HG03108 (cell line): ENCODE results near the gene RARA.
"Not testable (repeated sequence)": the region's sequence is repeated elsewhere in the genome, so short reads cannot be mapped to it uniquely, and the experiment has no call there.

Experiments
- ATAC-seq: cut with Tn5 transposase; IDR thresholded peaks from one replicate; pipeline ENCODE4 v1.9.1; 2021; ENCODE audit warnings: moderate library complexity; ENCODE audit not compliant: unreplicated experiment

Gene RARA

DNA sequence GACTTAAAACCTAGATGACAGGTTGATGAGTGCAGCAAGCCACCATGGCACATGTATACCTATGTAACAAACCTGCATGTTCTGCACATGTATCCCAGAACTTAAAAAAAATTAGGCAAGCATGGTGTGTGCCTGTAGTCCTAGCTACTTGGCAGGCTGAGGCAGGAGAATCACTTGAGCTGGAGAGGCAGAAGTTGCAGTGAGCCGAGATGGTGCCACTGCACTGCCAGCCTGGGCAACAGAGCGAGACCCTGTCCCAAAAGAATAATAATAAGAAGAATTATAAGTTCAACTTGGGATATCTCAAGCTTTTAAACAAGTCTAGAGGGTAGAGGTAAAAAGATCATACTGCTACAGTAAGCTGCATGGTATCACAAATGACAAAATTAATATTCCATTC, 11.5 kb upstream of the RARA start:
- no peak for ATAC-seq

DNA sequence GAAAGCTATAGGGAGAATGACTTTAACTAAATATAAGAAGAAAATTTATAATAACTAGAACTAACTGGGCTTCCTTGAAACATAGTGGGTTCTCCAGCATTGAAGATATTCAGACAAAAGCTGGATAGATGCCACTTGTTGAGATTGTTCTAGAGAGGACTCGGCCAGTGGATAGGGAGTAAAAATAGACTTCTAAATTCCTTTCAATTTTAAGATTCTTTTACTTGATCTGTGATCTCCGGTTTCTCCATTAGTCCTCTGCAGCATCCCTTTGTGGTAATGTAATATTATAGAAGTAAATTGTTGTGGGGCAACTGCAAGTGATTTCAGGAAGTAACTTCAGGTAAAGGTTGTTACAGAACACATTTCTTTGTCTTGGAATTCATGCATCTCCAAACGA, 10.3 kb upstream of the RARA start:
- ATAC-seq = no peak

DNA sequence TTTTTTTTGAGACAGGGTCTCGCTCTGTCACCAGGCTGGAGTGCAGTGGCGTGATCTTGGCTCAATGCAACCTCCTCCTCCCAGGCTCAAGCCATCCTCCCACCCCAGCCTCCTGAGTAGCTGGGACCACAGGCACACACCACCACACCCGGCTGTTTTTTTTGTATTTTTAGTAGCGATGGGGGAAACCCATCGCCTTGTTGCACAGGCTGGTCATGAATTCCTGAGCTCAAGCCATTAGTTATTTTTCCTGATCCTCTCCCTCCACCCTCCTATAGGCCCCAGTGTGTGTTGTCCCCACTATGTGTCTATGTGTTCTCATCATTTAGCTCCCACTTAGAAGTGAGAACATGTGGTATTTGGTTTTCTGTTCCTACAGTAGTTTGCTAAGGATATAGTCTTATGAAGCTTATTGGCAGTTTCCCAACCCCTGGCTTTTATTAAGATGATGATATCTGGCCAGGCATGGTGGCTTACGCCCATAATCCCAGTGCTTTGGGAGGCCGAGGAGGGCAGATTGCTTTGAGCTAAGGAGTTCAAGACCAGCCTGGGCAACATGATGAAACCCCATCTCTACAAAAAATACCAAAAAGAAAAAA, 9.7 kb upstream of the RARA start:
- not testable (repeated sequence) for ATAC-seq

DNA sequence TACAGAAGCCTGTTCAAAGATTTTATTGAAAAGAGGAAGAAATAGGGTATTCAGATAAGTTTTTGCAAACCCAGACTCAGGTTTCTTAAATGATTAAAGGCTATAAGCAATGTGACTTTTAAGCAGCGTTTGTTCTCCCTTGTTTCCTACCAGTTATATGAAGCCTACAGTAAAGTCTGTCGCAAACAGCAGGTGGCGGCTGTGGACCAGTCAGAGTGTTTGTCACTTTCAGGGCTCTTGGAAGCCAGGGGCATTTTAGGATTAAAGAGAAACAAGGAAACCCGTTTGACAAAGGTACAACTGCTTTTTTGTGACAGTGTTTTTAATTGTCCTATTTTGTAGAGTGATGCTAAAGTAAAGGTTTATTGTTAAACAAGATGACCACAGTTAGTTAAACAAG, 7.7 kb upstream of the RARA start:
- ATAC-seq = no peak

DNA sequence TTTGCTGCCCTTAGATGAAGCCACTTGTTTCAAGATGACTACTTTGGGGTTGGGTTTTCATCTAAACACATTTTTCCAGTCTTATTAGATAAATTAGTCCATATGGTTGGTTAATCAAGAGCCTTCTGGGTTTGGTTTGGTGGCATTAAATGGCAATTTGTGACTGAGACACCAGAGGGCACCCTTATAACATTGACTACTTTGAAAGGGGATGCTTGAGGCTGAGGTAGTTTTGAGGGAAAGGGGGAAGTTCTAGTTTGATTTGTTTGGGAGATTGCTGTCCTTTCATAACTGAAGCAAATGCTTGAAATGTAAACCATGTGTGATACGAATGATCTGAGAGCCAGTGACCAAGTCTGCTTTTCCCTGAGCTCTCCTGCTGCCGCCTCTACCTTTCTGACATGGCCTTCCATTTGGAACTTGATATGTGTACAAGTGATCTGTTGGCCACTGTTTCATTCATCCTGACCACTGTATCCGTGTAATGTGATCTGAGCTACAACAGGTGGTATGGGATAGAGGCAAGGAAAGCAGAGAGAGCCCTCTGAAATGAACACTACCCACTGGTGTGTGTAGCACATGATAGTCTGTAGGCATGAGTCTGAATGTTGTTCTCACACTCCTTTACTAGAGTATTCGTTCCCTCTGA, 5.8 kb upstream of the RARA start:
- ATAC-seq = no peak

DNA sequence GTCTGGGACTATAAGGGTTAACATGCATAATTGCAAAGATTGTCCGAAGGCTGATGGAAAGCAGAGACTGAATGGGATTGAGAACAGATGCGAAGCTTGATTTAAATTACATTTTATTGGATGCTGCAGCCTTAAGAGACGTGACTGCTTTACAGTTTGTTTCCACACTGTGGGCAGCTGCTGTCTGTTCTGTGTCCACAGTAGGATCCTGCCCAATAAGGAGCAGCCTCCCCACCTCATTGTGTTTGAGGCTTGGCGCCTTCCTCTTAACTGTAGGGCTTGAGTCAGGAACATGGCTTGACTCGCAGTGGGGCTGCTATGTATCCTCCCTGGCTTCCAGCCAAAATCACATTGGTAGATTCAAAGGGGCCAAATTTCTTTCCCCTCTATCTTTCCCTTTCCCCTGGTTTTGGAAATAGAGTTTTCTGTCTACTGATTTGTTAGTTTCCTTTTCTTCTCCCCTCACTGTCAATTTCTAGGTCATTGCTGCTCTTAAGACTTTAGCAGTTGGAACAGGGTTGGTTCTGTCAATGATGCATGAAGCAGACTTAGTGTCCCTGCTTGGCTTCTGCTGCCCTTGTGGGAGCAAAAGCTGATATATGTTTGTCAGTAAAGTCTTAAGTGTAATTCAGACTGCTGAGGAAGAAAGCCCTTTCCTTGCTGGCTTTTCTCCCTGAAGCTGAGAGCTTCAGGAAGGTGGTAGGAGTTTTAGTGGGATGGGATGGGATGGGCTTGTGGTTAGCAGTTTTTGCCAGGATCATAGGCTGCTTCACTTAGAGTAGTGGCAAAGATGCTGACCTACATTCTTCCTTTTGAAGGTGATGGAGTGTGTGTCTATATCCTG, 5.0 kb upstream of the RARA start:
- ATAC-seq = no peak

DNA sequence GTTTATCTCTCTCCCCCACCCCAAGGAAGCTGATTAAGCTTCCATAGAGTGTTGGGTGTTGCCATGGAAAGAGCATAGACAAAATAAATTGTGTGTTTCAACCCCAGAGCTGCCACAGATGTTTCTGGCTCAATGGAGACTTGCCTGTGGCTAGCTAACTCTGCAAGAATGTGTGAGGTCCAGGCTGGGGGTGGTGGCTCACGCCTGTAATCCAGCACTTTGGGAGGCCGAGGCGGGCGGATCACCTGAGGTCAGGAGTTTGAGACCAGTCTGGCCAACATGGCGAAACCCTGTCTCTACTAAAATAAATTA, 4.5 kb upstream of the RARA start:
- not testable (repeated sequence) for ATAC-seq

DNA sequence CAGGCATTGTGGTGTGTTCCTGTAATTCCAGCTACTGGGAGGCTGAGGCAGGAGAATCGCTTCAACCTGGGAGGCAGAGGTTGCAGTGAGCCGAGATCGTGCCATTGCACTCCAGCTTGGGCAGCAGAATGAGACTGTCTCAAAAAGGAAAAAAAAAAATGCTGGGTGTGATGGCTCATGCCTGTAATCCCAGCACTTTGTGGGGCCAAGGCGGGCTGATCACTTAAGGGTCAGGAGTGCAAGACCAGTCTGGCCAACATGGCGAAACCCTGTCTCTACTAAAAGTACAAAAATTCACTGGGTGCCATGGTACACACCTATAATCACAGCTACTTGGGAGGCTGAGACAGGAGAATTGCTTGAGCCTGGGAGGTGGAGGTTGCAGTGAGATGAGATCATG, 4.1 kb upstream of the RARA start:
- not testable (repeated sequence) for ATAC-seq

DNA sequence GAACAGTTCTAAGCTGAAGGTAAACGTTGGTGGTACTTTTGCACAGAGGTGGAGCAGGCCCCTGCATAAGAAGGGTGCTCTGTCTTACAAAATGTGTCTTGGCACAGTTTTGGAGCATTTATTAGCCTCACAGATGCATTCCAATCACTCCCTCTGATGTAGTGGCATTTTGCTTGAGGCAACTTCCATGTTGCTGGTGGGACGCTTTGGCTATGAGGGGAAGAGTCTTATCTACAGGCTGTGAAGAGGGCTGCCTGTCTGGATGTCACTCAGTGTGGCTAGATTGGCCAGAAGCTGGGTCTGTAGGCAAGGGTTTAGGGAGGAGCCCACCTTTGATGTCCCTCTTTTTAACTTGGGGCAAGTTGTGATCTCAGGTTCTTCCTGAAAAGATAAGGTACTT, 2.6 kb upstream of the RARA start:
- no peak for ATAC-seq

DNA sequence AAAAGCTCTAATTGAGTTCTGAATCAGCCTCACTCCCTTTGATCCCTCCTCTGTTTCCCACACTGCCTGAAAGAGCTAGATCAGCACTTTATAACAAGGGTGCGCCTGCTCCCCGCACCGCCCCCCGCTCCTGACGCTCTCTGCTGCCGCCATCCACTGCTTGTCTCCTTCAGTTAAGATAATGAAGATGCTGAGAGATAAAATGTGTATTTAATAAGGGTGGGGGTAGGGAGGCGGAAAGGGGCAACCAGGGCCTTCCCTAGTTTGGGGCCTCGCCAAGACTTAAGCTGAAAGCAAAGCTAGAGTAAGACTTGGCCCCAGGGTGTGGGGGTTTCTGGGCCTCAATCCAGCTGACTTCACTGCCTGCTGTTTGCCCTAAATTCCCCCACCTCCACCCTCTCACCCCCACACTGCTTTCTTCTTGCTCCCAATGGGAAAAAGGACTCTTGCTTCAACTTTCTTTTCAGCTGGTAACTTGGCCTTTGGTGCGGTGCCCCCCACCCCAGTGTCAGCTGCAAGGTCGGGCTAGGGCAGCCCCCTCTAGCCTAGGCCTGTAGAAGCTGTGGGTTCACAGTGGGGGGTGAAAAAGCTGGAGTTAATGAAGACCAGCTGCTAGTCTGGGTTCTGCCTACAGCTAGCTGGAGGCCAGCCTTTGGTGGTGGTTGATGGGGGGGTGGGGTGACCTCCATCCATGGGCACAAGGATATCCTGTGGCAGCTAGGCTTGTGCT, 1.8 kb upstream of the RARA start:
- no peak for ATAC-seq

DNA sequence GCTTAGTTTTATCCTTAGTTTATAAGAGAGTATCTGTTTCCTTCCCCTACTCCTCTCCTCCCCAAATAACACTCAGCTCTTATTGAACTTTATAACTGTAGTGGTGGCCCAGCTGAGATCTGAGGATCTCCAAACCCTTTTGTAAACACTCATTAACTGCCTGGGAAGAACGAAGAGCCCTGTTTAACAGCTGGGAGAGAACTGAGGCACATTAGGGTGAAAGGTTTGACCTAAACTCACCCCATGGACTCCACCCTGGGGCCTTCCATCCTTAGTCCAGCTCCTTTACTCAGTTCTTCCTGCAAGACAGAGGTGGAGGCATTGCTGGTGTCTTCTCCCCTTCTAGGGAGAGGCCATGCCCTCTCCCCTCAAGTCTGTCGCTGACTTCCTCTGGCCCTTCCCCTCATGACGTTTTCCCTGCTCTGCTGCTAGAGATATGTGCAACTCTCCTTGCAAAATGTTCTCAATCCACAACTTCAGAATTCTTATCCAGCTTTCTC, 1.2 kb upstream of the RARA start:
- no peak for ATAC-seq

DNA sequence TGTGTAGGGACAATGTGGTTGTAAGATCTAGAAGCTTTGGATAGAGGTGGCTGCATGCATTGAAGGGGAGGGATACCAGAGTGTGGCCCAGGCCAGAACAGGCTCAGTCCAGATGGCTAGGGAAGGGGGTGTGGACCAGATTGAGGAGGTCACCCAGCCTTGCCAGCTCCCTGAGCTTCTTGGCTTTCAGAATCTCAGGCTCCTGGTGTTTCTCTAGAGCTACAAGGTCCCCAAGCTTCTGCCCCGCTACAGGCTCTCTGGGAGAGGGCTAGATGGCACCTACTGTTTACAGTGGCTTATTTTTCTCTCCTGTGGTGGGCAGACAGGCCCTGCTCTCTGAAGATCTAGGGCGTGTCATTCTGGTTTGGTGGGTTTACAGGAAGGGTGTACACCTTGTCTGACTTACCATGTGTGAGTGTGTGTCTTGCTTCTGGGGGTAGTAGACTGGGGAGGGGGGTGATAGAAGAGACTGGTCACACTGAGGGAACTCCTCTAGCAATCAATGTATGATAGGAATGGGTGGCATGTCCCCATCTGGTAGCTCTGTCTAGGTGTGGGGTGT, 1.1 kb downstream of the RARA start:
- ATAC-seq = no peak

DNA sequence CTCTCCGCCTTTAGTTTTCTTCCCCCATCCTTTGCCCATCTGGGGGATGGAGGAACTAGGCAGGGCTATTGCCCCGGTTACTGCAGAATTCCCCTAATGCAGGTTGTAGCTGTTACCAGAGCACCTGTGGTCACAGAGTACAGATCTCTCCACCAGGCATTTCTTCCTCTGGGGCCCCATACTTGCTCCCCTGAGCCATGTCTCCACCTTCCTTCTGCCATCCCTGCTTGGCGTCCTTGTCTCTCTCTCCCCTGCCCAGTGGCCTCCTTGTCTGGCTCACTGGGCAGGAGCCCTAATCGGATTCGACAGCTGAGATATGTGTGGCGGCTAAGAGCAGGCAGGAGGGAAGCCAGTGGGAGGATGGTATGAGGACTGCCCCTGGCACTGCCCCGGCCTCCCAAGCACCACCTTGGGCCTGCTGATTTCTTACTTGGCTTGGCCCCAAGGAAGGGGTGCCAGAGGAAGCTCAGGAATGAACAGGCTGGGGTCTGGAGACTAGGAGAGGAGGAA, 2.0 kb downstream of the RARA start:
- ATAC-seq = no peak

DNA sequence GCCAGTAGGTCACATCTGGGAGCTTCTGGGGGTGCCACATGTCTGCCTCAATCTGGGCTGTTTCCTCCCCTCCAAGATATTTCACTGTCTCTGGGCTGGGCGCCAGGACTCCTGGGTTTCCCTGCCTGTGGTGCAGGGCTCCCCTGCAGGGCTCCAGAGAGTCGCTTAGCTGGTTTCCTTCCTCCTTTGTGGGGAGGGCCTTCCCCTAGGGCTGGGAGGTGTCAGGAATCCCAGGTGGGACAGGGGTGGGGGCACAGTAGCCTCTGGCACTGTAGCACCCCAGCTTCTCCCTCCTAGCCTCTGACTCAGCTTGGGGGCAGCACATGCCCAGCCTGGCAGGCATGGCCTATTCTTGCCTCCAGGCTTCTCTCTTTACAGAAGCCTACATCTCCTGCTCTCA, 2.6 kb downstream of the RARA start:
- no peak for ATAC-seq

DNA sequence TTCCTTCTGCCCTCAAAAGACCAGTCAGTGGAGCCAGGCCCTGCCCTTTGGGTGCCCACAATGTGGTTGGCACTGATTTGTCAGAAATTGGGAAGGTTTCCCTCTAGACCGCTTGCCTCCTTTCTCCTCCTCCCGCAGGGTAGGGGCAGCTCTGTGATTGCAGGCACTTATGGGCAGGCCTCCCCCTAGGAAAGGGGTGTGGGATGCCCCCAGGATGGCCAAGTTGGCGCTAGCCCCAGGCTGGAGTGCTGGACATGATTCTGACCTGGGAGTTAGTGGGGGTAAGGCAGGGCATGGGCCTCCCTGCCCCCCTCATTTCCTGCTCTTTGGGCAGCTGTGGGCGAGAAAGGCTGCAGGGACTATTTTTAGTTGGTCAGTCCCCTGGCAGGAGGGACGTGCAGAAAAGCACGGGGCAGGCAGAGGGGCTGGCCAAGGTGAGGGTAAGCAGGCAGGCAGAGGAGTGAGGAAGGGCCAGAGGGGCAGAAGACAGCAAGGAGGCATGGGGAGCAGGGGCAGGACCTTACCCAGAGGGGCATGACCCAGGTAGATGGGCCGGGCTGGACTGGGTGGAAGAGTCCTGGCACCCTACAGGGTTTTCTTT, 3.3 kb downstream of the RARA start:
- peak; percentile 41 for ATAC-seq

DNA sequence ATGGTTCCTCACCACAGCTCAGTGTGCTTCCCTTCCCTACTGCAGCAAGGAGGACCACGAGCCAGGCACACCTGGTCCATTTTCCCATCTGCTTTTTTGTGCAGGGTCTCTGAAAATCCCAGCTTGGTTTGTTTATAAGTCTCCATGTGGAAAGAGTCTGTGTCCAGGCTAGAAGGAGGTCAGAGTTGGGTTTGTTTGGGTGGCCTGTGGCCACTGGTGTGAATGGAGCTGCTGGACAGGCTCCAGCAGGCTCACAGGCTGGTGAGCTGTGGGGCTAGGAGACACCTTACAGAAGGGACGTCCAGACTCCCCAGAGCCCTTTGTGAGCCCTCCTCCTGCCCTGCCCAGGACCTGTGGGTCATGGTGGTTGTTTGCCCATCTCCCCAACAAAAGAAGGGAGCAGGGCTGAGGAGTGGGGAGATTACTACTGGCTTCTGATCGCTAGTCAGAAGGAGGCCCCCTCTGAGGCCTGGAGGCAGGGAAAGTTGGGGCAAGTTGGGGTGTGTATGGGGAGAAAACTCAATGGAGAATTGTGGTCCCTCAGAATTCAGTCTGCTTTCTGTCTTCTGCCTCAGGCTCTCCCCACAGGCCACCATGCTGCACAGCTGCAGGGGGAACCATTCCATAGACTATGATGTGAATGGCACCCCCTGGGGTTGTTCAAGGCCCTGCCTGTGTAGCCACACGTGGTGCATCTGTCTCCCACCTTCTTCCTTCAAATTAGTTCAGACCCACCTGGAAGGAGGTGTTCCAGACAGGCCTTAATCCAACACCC, 4.1 kb downstream of the RARA start:
- no peak for ATAC-seq

DNA sequence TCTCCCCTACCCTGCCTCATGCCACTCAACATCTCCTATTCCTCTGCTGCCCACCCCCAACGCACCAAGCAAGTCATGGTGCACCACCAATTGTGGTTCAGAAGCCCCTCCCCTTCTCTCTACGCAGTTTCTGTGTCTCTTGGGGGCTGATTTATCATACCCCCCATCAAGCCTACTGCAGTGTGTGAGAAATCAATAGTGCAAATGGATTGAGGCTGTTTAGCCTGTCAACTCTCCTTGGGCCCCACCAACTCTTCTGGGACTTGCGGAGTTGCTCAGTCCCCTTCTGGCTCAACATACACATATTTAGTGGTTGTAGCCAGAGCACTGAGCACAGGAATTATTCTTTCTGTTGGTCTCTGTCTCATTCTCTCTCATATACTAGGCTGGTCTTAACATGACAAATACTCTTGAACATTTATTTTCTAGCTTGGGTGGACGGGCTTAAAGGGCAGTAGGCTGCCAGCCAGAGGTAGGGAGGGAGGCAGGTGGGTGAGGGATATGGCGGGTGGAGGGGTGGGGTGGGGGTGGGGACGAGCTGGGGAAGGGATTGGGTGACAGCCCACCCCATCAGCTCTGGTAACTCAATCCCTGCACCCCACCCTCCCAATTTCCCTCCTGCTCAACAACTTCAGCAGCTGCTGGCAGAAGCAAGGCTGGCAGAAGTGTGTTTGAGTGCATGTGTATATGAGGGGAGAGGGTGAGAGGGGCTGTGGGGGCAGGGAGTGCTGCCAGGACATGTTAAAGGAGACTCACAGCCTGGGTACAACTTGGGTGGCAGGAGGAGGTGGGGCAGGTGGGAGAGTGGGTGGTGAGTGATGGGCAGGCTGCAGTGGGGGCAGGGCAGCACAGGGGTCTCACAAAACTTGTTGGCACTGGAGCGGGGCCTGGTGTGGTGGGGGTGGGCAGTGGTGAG, 4.9 kb downstream of the RARA start:
- no peak for ATAC-seq

DNA sequence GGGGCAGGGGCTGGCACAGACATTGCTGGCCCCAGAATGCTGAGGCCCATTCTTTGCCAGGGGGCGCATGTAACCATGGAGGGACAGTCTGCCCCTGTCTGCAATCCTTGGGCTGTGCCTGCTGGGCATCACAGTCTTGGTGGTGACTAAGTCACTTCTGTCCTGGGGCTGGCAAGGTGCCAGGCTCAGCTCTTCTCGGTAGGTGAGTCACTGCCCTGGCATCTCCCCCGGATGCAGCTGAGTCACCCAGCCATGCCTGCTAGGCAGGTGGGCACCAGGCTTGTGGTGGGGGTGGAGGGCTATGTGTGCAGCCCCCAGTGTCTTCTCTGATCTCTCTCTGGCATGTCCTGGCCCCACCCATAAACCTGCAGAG, 5.6 kb downstream of the RARA start:
- ATAC-seq = no peak

DNA sequence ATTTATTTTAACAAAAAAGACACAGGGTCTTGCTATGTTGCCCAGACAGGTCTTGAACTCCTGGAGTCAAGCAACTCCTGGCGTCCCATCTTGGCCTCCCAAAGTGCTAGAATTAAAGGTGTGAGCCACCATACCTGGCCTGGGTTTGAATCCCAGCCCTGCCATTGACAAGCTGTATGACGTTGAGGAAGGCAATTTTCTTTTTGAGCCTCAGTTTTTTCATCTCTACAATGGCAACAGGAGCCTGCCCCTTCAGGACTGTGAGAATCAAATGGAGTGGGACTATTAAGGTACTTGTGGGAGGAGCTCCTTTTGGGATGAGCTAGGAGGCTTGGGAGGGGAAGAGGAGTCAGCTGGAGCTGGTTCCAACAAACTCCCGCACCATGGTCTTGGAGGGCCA, 6.2 kb downstream of the RARA start:
- ATAC-seq = no peak
